ENCODE measurements around the gene POLR1E. TPM values are rescaled to one million over a fixed set of nuclear protein-coding genes. Genes with fewer than 3 reads are reported as not detected.

POLR1E gene
- total and polyA plus RNA-seq, 2 of the 8 experiments (the other 6 are each of a cell fraction or from before 2014, with no cell fraction given), result 16.0 to 40.0 TPM

GRCh38 chr9:37507566-37508134, 21.9 kb downstream of the POLR1E start:
- no peak overlapping the region for H2BK5ac ChIP-seq (ENCODE audit: low read depth, low read length)
- no peak overlapping the region for H2AFZ ChIP-seq (ENCODE audit: low read length)
- no peak overlapping the region for H2BK15ac ChIP-seq (ENCODE audit: low read length)
- ChIA-PET POLR2A (ENCODE audit: partially characterized antibody) (interaction anchor here (1.2 to 2.7 kb wide), 5 partner anchors 9 to 42 kb away, joined by 3 to 12 read pairs (median 8); partner anchors contain the start of genes POLR1E and ZBTB5), CTCF (ENCODE audit: partially characterized antibody) (interaction anchor here (1.3 to 6.5 kb wide), 5 partner anchors 8 to 59 kb away, joined by 4 to 39 read pairs (median 5); partner anchors contain the start of gene POLR1E)
- DNase-seq (ENCODE audit: low read depth in 1 of 2, low spot score in 2 of 2) (no peak), FAIRE-seq (no peak)
- H3K79me1 ChIP-seq (ENCODE audit: low read depth, low read length), result no peaks in the 10 kb centered on the region; the same call in 1 of the 2 replicates
- H3K23ac ChIP-seq (ENCODE audit: insufficient read length), result no peak overlapping the region
- no peaks in the 10 kb centered on the region for H3K27me3 ChIP-seq (replicated peaks in 1 of 4; ENCODE audit: control insufficient read depth in 3 of 4, extremely low read depth in 1 of 4, insufficient read depth in 3 of 4, low read length in 3 of 4)
- no peak overlapping the region for H3K56ac ChIP-seq (replicated peaks; ENCODE audit: insufficient read length, low read depth, low read length)
- no peak overlapping the region; the same call in 1 of the 2 replicates for H4K8ac ChIP-seq (ENCODE audit: extremely low read depth, insufficient read depth, low read length)
- no peak overlapping the region for H3K4me2 ChIP-seq (ENCODE audit: insufficient read depth in 1 of 2, low read depth in 2 of 2, low read length in 2 of 2)
- H2BK120ac ChIP-seq (replicated peaks; ENCODE audit: low read depth, low read length), result no peak overlapping the region
- H3K27ac ChIP-seq (ENCODE audit: low read depth, low read length), result no peak overlapping the region
- H4K91ac ChIP-seq (replicated peaks; ENCODE audit: insufficient read length, low read length), result no peak overlapping the region
- no peaks in the 10 kb centered on the region for H3K23me2 ChIP-seq (ENCODE audit: low read depth, low read length)
- H3K9ac ChIP-seq (replicated peaks in 1 of 4; ENCODE audit: extremely low read depth in 1 of 4, low read depth in 3 of 4, low read length in 3 of 4), result no peak overlapping the region
- H3K18ac ChIP-seq (ENCODE audit: extremely low read depth, low read length), result no peak overlapping the region
- H3K4me1 ChIP-seq (replicated peaks in 1 of 4; ENCODE audit: control insufficient read depth in 3 of 4, insufficient read depth in 4 of 4, low read length in 3 of 4), result no peaks in the 10 kb centered on the region; a peak in 2 of 7 replicates
- peaks cover 2 to 30% (median 18%) of the 10 kb centered on the region in 4 experiments; a peak in 7 of 8 replicates for H3K36me3 ChIP-seq (ENCODE audit: control insufficient read depth in 2 of 4, insufficient read depth in 4 of 4, low read length in 3 of 4)
- H3K14ac ChIP-seq (ENCODE audit: insufficient read length), result no peak overlapping the region
- no peaks in the 10 kb centered on the region for H3K79me2 ChIP-seq (ENCODE audit: control insufficient read depth in 1 of 2, insufficient read depth in 2 of 2, low read length in 2 of 2)
- H2BK20ac ChIP-seq (ENCODE audit: low read length), result no peak overlapping the region
- H3K4ac ChIP-seq (replicated peaks; ENCODE audit: insufficient read length, low read depth, low read length), result no peak overlapping the region
- no peak overlapping the region for H2AK5ac ChIP-seq (ENCODE audit: low read depth, low read length)
- 89% methylated on average over 11 of the region's 11 CpGs; no CpG with 5 or more reads in 1 of the 2 experiments for WGBS, 2 experiments (ENCODE audit: extremely low coverage in 1 of 2, insufficient coverage in 1 of 2, insufficient read length in 1 of 2, insufficient replicate concordance in 2 of 2, low coverage in 1 of 2, low lambda C conversion rate in 2 of 2, missing lambda C conversion rate in 1 of 2)
- no peaks in the 10 kb centered on the region for H3K9me3 ChIP-seq (ENCODE audit: insufficient read depth in 2 of 2, low read depth in 1 of 2, low read length in 1 of 2)
- H2BK12ac ChIP-seq (ENCODE audit: low read depth, low read length), result no peak overlapping the region
- peaks cover 6 to 10% of the 10 kb centered on the region in 2 experiments for H4K20me1 ChIP-seq (replicated peaks in 1 of 2; ENCODE audit: control insufficient read depth in 1 of 2, insufficient read depth in 2 of 2, low read length in 2 of 2)
- no peak overlapping the region for H4K5ac ChIP-seq (ENCODE audit: insufficient read length, low read depth, low read length)
- no peak overlapping the region for H3K4me3 ChIP-seq (ENCODE audit: extremely low read depth in 1 of 4, insufficient read depth in 2 of 4, low read depth in 3 of 4, low read length in 4 of 4)
- TF ChIP-seq HDAC6 (IDR thresholded peaks at IDR 0.05; ENCODE audit: low read depth, low read length) (no peak), RFX5 (IDR thresholded peaks at IDR 0.05; ENCODE audit: borderline replicate concordance, low read depth, low read length) (no peak), KDM4A (IDR thresholded peaks at IDR 0.05; ENCODE audit: low read depth, low read length, severe bottlenecking) (no peak), SP2 (IDR thresholded peaks at IDR 0.05; ENCODE audit: low read length) (no peak), POU5F1 (IDR thresholded peaks at IDR 0.05; ENCODE audit: low read depth, low read length) (no peak), MAX (IDR thresholded peaks at IDR 0.05) (no peak), ATF2 (IDR thresholded peaks at IDR 0.05; ENCODE audit: low read length) (no peak), TCF12 (IDR thresholded peaks at IDR 0.05; ENCODE audit: low read depth, low read length) (no peak), TAF1 (IDR thresholded peaks at IDR 0.05; ENCODE audit: low read depth, low read length) (no peak), CEBPB (IDR thresholded peaks at IDR 0.05; ENCODE audit: low read depth, low read length) (no peak)

Data from H1 (cell line).